GM12873 (cell line): ENCODE data around the gene UBN2.

Experiments
- TF ChIP-seq, protein P1 (sequence below): IDR thresholded peaks from 2 replicates; pipeline ENCODE4 v1.5.1; 2012; ENCODE audit warnings: low read depth, mild to moderate bottlenecking, moderate library complexity, low read length, control low read depth; ENCODE audit not compliant: insufficient read depth; ENCODE audit errors: missing control alignments

The UBN2 gene

GRCh38 chr7:139192014-139192706 lies 38.9 kb upstream of the UBN2 start:
- TF ChIP-seq, protein P1, sequence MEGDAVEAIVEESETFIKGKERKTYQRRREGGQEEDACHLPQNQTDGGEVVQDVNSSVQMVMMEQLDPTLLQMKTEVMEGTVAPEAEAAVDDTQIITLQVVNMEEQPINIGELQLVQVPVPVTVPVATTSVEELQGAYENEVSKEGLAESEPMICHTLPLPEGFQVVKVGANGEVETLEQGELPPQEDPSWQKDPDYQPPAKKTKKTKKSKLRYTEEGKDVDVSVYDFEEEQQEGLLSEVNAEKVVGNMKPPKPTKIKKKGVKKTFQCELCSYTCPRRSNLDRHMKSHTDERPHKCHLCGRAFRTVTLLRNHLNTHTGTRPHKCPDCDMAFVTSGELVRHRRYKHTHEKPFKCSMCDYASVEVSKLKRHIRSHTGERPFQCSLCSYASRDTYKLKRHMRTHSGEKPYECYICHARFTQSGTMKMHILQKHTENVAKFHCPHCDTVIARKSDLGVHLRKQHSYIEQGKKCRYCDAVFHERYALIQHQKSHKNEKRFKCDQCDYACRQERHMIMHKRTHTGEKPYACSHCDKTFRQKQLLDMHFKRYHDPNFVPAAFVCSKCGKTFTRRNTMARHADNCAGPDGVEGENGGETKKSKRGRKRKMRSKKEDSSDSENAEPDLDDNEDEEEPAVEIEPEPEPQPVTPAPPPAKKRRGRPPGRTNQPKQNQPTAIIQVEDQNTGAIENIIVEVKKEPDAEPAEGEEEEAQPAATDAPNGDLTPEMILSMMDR = no peak

GRCh38 chr7:139200382-139200781 lies 30.7 kb upstream of the UBN2 start:
- TF ChIP-seq, protein P1 = no peak

DNA sequence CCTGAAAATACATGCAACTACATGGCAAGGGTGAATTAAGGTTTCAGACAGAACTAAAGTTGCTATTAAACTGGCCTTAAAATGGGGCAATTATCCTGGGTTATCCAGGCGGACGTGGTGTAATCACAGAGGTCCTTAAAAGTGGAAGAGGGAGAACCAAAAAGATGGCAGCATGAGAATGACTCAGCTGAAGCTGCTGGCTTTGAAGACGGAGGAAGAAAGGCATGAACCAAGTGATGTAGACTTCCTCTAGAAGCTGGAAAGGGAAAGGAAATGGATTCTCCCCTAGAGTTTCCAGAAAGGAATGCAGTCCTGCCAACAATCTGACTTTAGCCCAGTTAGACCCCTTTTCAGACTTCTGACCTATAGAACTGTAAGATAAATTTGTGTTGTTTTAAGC lies 27.0 kb upstream of the UBN2 start:
- TF ChIP-seq, protein P1 = no peak

GRCh38 chr7:139205843-139206242 lies 25.2 kb upstream of the UBN2 start:
- TF ChIP-seq, protein P1 = no peak

GRCh38 chr7:139212133-139212532 lies 18.9 kb upstream of the UBN2 start:
- TF ChIP-seq, protein P1 = no peak

DNA sequence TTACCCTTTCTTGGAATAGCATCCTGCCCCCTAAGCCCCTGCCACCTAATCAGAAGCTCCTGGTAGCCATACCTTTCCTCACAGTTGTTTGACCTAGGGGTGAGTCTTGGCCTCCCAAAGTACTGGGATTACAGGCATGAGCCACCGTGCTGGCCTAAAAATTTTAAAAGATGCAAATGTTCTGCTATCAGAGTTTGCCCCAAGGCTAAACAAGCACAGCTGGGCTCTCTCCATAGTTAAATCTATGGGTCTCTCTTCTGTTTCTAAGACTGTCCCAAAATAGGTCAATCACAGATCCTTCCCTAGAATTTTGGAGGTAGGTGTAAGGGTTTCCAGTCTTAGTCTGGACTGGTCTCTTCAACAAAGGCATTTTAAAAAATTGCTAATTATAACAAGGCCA lies 12.9 kb upstream of the UBN2 start:
- TF ChIP-seq, protein P1 = no peak

GRCh38 chr7:139224219-139224618 lies 6.8 kb upstream of the UBN2 start:
- TF ChIP-seq, protein P1 = no peak

DNA sequence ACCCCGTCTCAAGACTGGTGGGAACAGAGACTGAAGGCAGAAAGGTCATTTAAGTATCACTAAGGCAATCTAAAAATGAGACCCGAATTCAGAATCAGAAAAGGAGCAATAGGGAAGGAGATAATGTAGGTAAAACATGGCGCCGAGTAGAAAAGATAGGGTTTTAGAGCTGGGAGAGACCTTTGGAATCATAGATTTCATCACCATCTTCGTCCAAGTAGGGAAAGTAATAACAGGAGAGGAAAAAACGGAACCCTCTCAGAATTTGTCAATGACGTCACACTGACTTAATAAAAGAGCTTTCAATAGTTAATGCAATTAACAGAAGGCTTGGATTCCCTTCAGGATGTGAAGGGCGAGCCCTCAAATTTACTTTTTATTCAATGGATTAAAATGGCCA lies 1.0 kb upstream of the UBN2 start:
- TF ChIP-seq, protein P1 = no peak
